HepG2 (cell line): Measurements from ENCODE around the gene TPP2.

Experiments
- CBX5 ChIP-seq: sonication (generic); formaldehyde crosslinking; IDR thresholded peaks from 2 replicates; pipeline ENCODE4 v1.4.0; 2020; ENCODE audit warnings: missing genetic modification reagents, borderline replicate concordance
- EHMT2 ChIP-seq: fragments of 200-600 bp; sonication (generic); IDR thresholded peaks from 2 replicates; pipeline ENCODE4 v1.7.0; 2017; ENCODE audit warnings: antibody characterized with exemption, low read depth, low read length, borderline replicate concordance
- HHEX ChIP-seq: IDR thresholded peaks from 2 replicates; pipeline ENCODE4 v1.6.1; 2016; ENCODE audit warnings: control low read depth
- NR1H2 ChIP-seq: sonication (generic); formaldehyde crosslinking; IDR thresholded peaks from 2 replicates; pipeline ENCODE4 v1.8.1; 2022; ENCODE audit warnings: low read depth, missing genetic modification reagents, borderline replicate concordance
- POLR2A ChIP-seq, 2 experiments: IDR thresholded peaks; 2 replicates each; pipeline ENCODE4 v1.6.1; 2011; ENCODE audit warnings: low read depth in 2 of 2, low read length in 2 of 2, mild to moderate bottlenecking in 1 of 2, moderate library complexity in 1 of 2; ENCODE audit not compliant: insufficient read depth in 1 of 2
- SIX4 ChIP-seq: sonication (generic); formaldehyde crosslinking; IDR thresholded peaks from 2 replicates; pipeline ENCODE4 v1.4.0; 2020; ENCODE audit warnings: missing genetic modification reagents
- SRF ChIP-seq: IDR thresholded peaks from 2 replicates; pipeline ENCODE4 v1.6.1; 2011; ENCODE audit warnings: mild to moderate bottlenecking, low read depth, low read length, moderate library complexity
- ZFP36 ChIP-seq: fragments of 150-350 bp; IDR thresholded peaks from 2 replicates; pipeline ENCODE4 v1.6.1; 2018; ENCODE audit warnings: borderline replicate concordance, low read length, low read depth; ENCODE audit not compliant: partially characterized antibody
- ZNF678 ChIP-seq: sonication (generic); formaldehyde crosslinking; IDR thresholded peaks from 2 replicates; pipeline ENCODE4 v1.4.0; 2020; ENCODE audit warnings: mild to moderate bottlenecking, missing genetic modification reagents
- TF ChIP-seq, protein P1 (sequence below): sonication (generic); formaldehyde crosslinking; IDR thresholded peaks from 2 replicates; pipeline ENCODE4 v1.5.0; 2020; ENCODE audit warnings: mild to moderate bottlenecking, missing genetic modification reagents, moderate library complexity
- TF ChIP-seq, protein P2 (sequence below): sonication (generic); formaldehyde crosslinking; IDR thresholded peaks from 2 replicates; pipeline ENCODE4 v1.8.0; 2022; ENCODE audit warnings: missing genetic modification reagents, low read depth, mild to moderate bottlenecking, borderline replicate concordance

DNA sequence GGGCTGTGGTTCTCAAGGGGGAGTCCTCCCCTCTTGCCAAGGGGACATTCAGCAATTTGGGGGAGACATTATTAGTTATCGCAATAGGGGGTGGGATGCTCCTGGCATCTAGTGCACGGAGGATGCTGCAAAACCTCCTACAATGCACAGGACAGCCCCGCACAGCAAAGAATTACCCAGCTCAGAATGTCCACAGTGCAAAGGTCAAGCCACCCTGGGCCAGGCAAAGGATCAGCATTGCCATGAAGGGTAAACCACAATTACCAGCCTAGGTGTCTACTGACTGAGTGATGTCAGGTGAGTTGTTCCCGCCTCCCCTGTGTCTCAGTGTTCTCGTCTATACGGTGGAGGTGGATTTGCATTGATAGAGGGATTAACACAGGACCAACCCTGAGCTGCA, 100.5 kb downstream of the TPP2 start:
- TF ChIP-seq POLR2A (IDR thresholded peaks at IDR 0.05; ENCODE audit: insufficient read depth in 1 of 2, low read depth in 2 of 2, low read length in 2 of 2) (no peak), EHMT2 (no peak), HHEX (CRISPR knock-in tag) (no peak), SIX4 (CRISPR knock-in tag) (no peak), SRF (no peak), NR1H2 (no peak), ZFP36 (no peak), CBX5 (CRISPR knock-in tag) (no peak), ZNF678 (CRISPR knock-in tag) (no peak)
- TF ChIP-seq, protein P1, sequence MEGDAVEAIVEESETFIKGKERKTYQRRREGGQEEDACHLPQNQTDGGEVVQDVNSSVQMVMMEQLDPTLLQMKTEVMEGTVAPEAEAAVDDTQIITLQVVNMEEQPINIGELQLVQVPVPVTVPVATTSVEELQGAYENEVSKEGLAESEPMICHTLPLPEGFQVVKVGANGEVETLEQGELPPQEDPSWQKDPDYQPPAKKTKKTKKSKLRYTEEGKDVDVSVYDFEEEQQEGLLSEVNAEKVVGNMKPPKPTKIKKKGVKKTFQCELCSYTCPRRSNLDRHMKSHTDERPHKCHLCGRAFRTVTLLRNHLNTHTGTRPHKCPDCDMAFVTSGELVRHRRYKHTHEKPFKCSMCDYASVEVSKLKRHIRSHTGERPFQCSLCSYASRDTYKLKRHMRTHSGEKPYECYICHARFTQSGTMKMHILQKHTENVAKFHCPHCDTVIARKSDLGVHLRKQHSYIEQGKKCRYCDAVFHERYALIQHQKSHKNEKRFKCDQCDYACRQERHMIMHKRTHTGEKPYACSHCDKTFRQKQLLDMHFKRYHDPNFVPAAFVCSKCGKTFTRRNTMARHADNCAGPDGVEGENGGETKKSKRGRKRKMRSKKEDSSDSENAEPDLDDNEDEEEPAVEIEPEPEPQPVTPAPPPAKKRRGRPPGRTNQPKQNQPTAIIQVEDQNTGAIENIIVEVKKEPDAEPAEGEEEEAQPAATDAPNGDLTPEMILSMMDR = no peak
- TF ChIP-seq, protein P2, sequence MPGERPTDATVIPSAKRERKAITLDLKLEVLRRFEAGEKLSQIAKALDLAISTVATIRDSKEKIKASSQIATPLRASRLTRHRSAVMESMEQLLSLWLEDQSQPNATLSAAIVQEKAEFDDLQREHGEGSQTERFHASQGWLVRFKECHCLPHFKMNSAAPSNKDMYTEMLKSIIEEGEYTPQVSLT (CRISPR knock-in tag) = no peak
